UCSD-AML1 (cell line): ENCODE results near the gene ATIC.

ENCODE experiments used
- DNase-seq: peaks from one replicate; lab custom pipeline; 2025; ENCODE audit not compliant: unreplicated experiment; lab: John Stamatoyannopoulos, UW

The ATIC gene

GRCh38 chr2:215374642-215375466 lies 63.0 kb downstream of the ATIC start:
- DNase-seq: no peak

GRCh38 chr2:215375467-215375830 lies 63.6 kb downstream of the ATIC start:
- DNase-seq: no peak

GRCh38 chr2:215376103-215376780 lies 64.4 kb downstream of the ATIC start:
- no peak for DNase-seq

GRCh38 chr2:215377283-215377682 lies 65.4 kb downstream of the ATIC start:
- no peak for DNase-seq

- no peak for DNase-seq
Measured at GRCh38 chr2:215378045-215378444, 66.2 kb downstream of the ATIC start.

- DNase-seq: no peak
Measured at GRCh38 chr2:215379039-215379438, 67.2 kb downstream of the ATIC start.

- DNase-seq: no peak
Measured at GRCh38 chr2:215379948-215380347, 68.1 kb downstream of the ATIC start.

- DNase-seq: no peak
Measured at GRCh38 chr2:215380699-215381098, 68.8 kb downstream of the ATIC start.

- DNase-seq: no peak
Measured at GRCh38 chr2:215382011-215382410, 70.2 kb downstream of the ATIC start.

- DNase-seq: no peak
Measured at GRCh38 chr2:215382480-215382879, 70.6 kb downstream of the ATIC start.

GRCh38 chr2:215383652-215384279 lies 71.9 kb downstream of the ATIC start:
- no peak for DNase-seq

GRCh38 chr2:215384710-215385109 lies 72.9 kb downstream of the ATIC start:
- no peak for DNase-seq

GRCh38 chr2:215386566-215386965 lies 74.7 kb downstream of the ATIC start:
- no peak for DNase-seq

GRCh38 chr2:215388002-215388728 lies 76.3 kb downstream of the ATIC start:
- DNase-seq: no peak

GRCh38 chr2:215390550-215390913 lies 78.7 kb downstream of the ATIC start:
- DNase-seq: no peak

- DNase-seq: no peak
Measured at GRCh38 chr2:215391531-215391930, 79.7 kb downstream of the ATIC start.

GRCh38 chr2:215392164-215392563 lies 80.3 kb downstream of the ATIC start:
- no peak for DNase-seq

GRCh38 chr2:215392687-215393270 lies 80.9 kb downstream of the ATIC start:
- DNase-seq: no peak

GRCh38 chr2:215394102-215394805 lies 82.4 kb downstream of the ATIC start:
- DNase-seq: no peak

GRCh38 chr2:215395687-215396460 lies 84.0 kb downstream of the ATIC start:
- no peak for DNase-seq
